ENCODE measurements around the gene SOS2. TPM values are rescaled to one million over a fixed set of nuclear protein-coding genes. Genes with fewer than 3 reads are reported as not detected.

SOS2 gene
- total RNA-seq, 1 experiment from 2014 or later: 9.4 TPM

DNA sequence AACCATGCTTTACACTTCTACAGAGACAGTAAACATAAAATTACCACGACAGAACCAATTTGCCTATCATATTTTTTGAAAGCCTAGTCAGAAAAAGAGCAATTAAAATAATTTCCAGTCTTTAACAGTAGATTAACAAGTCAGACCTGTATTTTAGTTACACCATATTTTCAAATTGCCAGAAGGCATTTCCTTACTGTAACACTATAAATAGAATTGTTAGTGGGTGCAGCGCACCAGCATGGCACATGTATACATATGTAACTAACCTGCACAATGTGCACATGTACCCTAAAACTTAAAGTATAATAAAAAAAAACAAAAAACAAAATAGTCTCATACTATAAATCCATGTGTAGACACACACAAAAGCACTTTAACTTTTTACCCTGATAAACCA lies 16.0 kb downstream of the SOS2 start:
- Histone ChIP-seq H3K56ac (ENCODE audit: insufficient read length, low read depth, low read length) (no peak overlapping the region), H2BK20ac (ENCODE audit: low read depth, low read length, poor library complexity, severe bottlenecking) (no peak overlapping the region), H4K8ac (replicated peaks; ENCODE audit: insufficient read length, low read depth, low read length) (no peak overlapping the region), H2BK15ac (ENCODE audit: low read depth, low read length) (no peak overlapping the region), H3K79me1 (ENCODE audit: insufficient read depth, low read depth, low read length, poor library complexity, severe bottlenecking) (no peaks in the 10 kb centered on the region), H4K91ac (ENCODE audit: insufficient read length, low read depth, low read length) (no peak overlapping the region), H2AFZ (ENCODE audit: low read length) (no peak overlapping the region), H3K79me2 (ENCODE audit: insufficient read depth, low read length) (no peaks in the 10 kb centered on the region), H2AK5ac (ENCODE audit: insufficient read length, low read length) (no peak overlapping the region), H2BK12ac (ENCODE audit: insufficient read length, low read depth, low read length) (no peak overlapping the region), H3K4me2 (ENCODE audit: insufficient read depth, insufficient read length, low read length) (no peak overlapping the region), H3K14ac (ENCODE audit: insufficient read depth, low read length) (no peak overlapping the region), H3K27ac (ENCODE audit: insufficient read length, low read depth, low read length) (no peak overlapping the region), H3T11ph (ENCODE audit: low read length) (no peak overlapping the region), H2BK120ac (ENCODE audit: low read depth, low read length, poor library complexity, severe bottlenecking) (no peak overlapping the region), H3K9me3 (ENCODE audit: control insufficient read depth, low read depth, low read length) (no peaks in the 10 kb centered on the region), H2BK5ac (ENCODE audit: insufficient read length, low read length) (no peak overlapping the region), H4K5ac (ENCODE audit: insufficient read length, low read depth, low read length) (no peak overlapping the region), H3K9ac (ENCODE audit: extremely low read depth, insufficient read length, low read length) (no peak overlapping the region), H3K18ac (ENCODE audit: insufficient read length, low read depth, low read length) (no peak overlapping the region), H3K23ac (ENCODE audit: insufficient read length, low read depth, low read length) (no peak overlapping the region), H3K27me3 (ENCODE audit: insufficient read depth, low read length) (no peaks in the 10 kb centered on the region), H3K23me2 (ENCODE audit: insufficient read length, low read depth, low read length, poor library complexity, severe bottlenecking) (no peaks in the 10 kb centered on the region), H4K20me1 (ENCODE audit: control insufficient read depth, insufficient read depth, insufficient read length) (no peaks in the 10 kb centered on the region), H3K4ac (ENCODE audit: low read depth, low read length) (no peak overlapping the region), H3K4me1 (ENCODE audit: insufficient read depth, low read length) (no peaks in the 10 kb centered on the region)
- TF ChIP-seq, protein P1, sequence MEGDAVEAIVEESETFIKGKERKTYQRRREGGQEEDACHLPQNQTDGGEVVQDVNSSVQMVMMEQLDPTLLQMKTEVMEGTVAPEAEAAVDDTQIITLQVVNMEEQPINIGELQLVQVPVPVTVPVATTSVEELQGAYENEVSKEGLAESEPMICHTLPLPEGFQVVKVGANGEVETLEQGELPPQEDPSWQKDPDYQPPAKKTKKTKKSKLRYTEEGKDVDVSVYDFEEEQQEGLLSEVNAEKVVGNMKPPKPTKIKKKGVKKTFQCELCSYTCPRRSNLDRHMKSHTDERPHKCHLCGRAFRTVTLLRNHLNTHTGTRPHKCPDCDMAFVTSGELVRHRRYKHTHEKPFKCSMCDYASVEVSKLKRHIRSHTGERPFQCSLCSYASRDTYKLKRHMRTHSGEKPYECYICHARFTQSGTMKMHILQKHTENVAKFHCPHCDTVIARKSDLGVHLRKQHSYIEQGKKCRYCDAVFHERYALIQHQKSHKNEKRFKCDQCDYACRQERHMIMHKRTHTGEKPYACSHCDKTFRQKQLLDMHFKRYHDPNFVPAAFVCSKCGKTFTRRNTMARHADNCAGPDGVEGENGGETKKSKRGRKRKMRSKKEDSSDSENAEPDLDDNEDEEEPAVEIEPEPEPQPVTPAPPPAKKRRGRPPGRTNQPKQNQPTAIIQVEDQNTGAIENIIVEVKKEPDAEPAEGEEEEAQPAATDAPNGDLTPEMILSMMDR (conservative IDR thresholded peaks at IDR 0.05): no peak
- Mint-ChIP-seq H3K27me3 (ENCODE audit: low read depth) (no peaks in the 10 kb centered on the region), H3K27ac (no peak overlapping the region), H3K36me3 (ENCODE audit: insufficient read depth in 1 of 3, low read depth in 3 of 3) (peaks cover 0 to 2% (median 0%) of the 10 kb centered on the region in 3 experiments; a peak in 1 of 7 replicates), H3K4me1 (peaks cover 3 to 4% of the 10 kb centered on the region in 2 experiments; a peak in 2 of 4 replicates), H3K9me3 (no peaks in the 10 kb centered on the region), H3K4me3 (no peak overlapping the region)
- DNase-seq: no peak
- WGBS (ENCODE audit: extremely low coverage, insufficient read length, low lambda C conversion rate): no CpG with 5 or more reads among the region's 2 CpGs

All from H9 (cell line).